ENCODE data around the gene S100Z. TPM values are rescaled to one million over a fixed set of nuclear protein-coding genes. Genes with fewer than 3 reads are reported as not detected.

The S100Z gene
- total and polyA plus RNA-seq, 2 donors (not counting 1 experiment from before 2014, with no cell fraction given) = 1.0 to 2.4 TPM

DNA sequence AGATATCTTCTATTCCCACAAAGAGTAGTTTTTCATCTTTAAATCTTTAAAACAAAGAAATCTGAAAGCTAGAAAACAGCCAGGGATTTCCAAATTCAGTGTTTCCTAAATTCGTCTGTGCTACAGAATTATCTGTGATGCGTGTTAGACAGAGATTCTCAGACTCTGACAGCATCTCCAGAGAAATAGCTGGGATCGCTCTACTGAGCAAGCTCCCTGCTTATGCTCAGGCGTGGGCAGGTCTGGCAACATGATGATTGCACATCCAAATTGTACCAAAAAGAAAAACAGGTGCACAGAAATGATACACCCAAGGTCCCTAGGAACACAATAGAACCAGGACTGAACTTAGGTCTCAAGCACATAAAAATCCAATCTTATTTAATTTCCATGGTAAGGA is 80.3 kb downstream of the S100Z start:
- Histone ChIP-seq H3K79me2 (ENCODE audit: control insufficient read depth, insufficient read depth, low read length) (no peaks in the 10 kb centered on the region), H3K4me2 (replicated peaks; ENCODE audit: low read depth, low read length, poor library complexity, severe bottlenecking) (no peak overlapping the region), H3K27me3 (replicated peaks in 1 of 4; ENCODE audit: control extremely low read depth in 1 of 4, control insufficient read depth in 3 of 4, insufficient read depth in 4 of 4, low read length in 3 of 4) (no peaks in the 10 kb centered on the region), H2AFZ (ENCODE audit: insufficient read depth, low read depth, low read length, poor library complexity, severe bottlenecking) (no peak overlapping the region), H3K9me3 (ENCODE audit: control extremely low read depth in 1 of 3, control insufficient read depth in 2 of 3, insufficient read depth in 1 of 3, low read length in 2 of 3) (no peaks in the 10 kb centered on the region), H3K36me3 (replicated peaks in 1 of 2; ENCODE audit: control extremely low read depth in 1 of 2, control insufficient read depth in 1 of 2, extremely low read depth in 1 of 2, insufficient read depth in 2 of 2, low read length in 1 of 2) (no peaks in the 10 kb centered on the region), H3K27ac (ENCODE audit: low read length in 2 of 2) (no peak overlapping the region), H4K20me1 (ENCODE audit: control insufficient read depth, insufficient read depth, low read length, poor library complexity, severe bottlenecking) (no peaks in the 10 kb centered on the region), H3K9ac (ENCODE audit: low read length) (no peak overlapping the region), H3K4me1 (ENCODE audit: control insufficient read depth in 2 of 2, insufficient read depth in 2 of 2, low read length in 2 of 2) (no peaks in the 10 kb centered on the region), H3K4me3 (ENCODE audit: control extremely low read depth in 1 of 5, extremely low read depth in 1 of 5, insufficient read depth in 1 of 5, low read depth in 2 of 5, low read length in 4 of 5) (no peak overlapping the region)
- Mint-ChIP-seq H3K9me3 (ENCODE audit: insufficient read depth) (no peaks in the 10 kb centered on the region), H3K4me1 (no peaks in the 10 kb centered on the region), H3K4me3 (no peak overlapping the region), H3K27ac (no peak overlapping the region), H3K27me3 (peaks cover 5% of the 10 kb centered on the region)
- DNase-seq (no peak), ATAC-seq (ENCODE audit: low read depth) (no peak)
- POLR2A ChIA-PET = no interaction called here
- CTCF ChIA-PET = no interaction called here
- intact Hi-C loops (cut with micrococcal nuclease) = no loop called here
- 94% methylated on average over 2 of the region's 4 CpGs for WGBS (ENCODE audit: insufficient coverage)
- TF ChIP-seq, protein P1, sequence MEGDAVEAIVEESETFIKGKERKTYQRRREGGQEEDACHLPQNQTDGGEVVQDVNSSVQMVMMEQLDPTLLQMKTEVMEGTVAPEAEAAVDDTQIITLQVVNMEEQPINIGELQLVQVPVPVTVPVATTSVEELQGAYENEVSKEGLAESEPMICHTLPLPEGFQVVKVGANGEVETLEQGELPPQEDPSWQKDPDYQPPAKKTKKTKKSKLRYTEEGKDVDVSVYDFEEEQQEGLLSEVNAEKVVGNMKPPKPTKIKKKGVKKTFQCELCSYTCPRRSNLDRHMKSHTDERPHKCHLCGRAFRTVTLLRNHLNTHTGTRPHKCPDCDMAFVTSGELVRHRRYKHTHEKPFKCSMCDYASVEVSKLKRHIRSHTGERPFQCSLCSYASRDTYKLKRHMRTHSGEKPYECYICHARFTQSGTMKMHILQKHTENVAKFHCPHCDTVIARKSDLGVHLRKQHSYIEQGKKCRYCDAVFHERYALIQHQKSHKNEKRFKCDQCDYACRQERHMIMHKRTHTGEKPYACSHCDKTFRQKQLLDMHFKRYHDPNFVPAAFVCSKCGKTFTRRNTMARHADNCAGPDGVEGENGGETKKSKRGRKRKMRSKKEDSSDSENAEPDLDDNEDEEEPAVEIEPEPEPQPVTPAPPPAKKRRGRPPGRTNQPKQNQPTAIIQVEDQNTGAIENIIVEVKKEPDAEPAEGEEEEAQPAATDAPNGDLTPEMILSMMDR (IDR thresholded peaks at IDR 0.05) = no peak
- TF ChIP-seq EZH2 (IDR thresholded peaks at IDR 0.05; ENCODE audit: borderline replicate concordance, insufficient read depth, low read depth, low read length, poor library complexity, severe bottlenecking) = no peak

DNA sequence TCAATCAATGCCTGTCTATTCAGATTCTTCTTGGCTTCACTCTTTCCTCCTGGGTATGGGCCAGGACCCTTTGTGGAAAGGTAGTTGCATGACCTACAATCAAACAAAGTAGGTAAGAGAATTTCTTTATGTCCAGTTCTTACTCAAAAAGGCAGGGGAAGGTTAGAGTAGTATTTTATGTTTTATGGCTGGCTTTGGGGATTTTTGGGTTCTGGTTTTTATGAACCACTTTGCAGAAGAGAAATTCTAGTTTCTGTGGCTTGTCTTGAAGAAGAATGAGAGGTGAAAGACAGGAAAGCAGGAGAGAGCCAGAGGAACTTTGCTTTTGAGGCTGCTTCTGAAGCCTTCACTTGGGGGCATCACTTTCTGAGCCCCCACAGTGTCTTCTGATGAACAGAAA is 88.4 kb downstream of the S100Z start:
- intact Hi-C loops (cut with micrococcal nuclease) = no loop called here
- H3K27me3 ChIP-seq (replicated peaks in 1 of 4; ENCODE audit: control extremely low read depth in 1 of 4, control insufficient read depth in 3 of 4, insufficient read depth in 4 of 4, low read length in 3 of 4) = no peaks in the 10 kb centered on the region
- H2AFZ ChIP-seq (ENCODE audit: insufficient read depth, low read depth, low read length, poor library complexity, severe bottlenecking) = no peak overlapping the region
- H3K4me1 ChIP-seq (ENCODE audit: control insufficient read depth in 2 of 2, insufficient read depth in 2 of 2, low read length in 2 of 2) = no peaks in the 10 kb centered on the region
- no peaks in the 10 kb centered on the region for H3K79me2 ChIP-seq (ENCODE audit: control insufficient read depth, insufficient read depth, low read length)
- no peaks in the 10 kb centered on the region for H4K20me1 ChIP-seq (ENCODE audit: control insufficient read depth, insufficient read depth, low read length, poor library complexity, severe bottlenecking)
- DNase-seq (no peak), ATAC-seq (ENCODE audit: low read depth) (no peak)
- H3K27ac Mint-ChIP-seq = no peak overlapping the region
- H3K27ac ChIP-seq (ENCODE audit: low read length in 2 of 2) = no peak overlapping the region
- no peaks in the 10 kb centered on the region for H3K9me3 ChIP-seq (ENCODE audit: control extremely low read depth in 1 of 3, control insufficient read depth in 2 of 3, insufficient read depth in 1 of 3, low read length in 2 of 3)
- H3K4me3 ChIP-seq (ENCODE audit: control extremely low read depth in 1 of 5, extremely low read depth in 1 of 5, insufficient read depth in 1 of 5, low read depth in 2 of 5, low read length in 4 of 5) = no peak overlapping the region
- no peaks in the 10 kb centered on the region for H3K36me3 ChIP-seq (replicated peaks in 1 of 2; ENCODE audit: control extremely low read depth in 1 of 2, control insufficient read depth in 1 of 2, extremely low read depth in 1 of 2, insufficient read depth in 2 of 2, low read length in 1 of 2)
- peaks cover 3% of the 10 kb centered on the region for H3K27me3 Mint-ChIP-seq
- TF ChIP-seq, protein P1 (IDR thresholded peaks at IDR 0.05) = no peak
- no peak for TF ChIP-seq EZH2 (IDR thresholded peaks at IDR 0.05; ENCODE audit: borderline replicate concordance, insufficient read depth, low read depth, low read length, poor library complexity, severe bottlenecking)
- no peak overlapping the region for H3K4me3 Mint-ChIP-seq
- POLR2A ChIA-PET = no interaction called here
- CTCF ChIA-PET = no interaction called here
- no peaks in the 10 kb centered on the region for H3K4me1 Mint-ChIP-seq
- H3K9me3 Mint-ChIP-seq (ENCODE audit: insufficient read depth) = peaks cover 3% of the 10 kb centered on the region
- H3K9ac ChIP-seq (ENCODE audit: low read length) = no peak overlapping the region
- H3K4me2 ChIP-seq (replicated peaks; ENCODE audit: low read depth, low read length, poor library complexity, severe bottlenecking) = no peak overlapping the region
